ENCODE results near the gene AXDND1. TPM values are rescaled to one million over a fixed set of nuclear protein-coding genes. Genes with fewer than 3 reads are reported as not detected.

The AXDND1 gene
- total and polyA plus RNA-seq, 2 experiments from 2014 or later, result not detected

GRCh38 chr1:179327196-179327595, 38.6 kb upstream of the AXDND1 start:
- Histone ChIP-seq H3K27me3 (ENCODE audit: insufficient read depth) (no peaks in the 10 kb centered on the region), H4K20me1 (replicated peaks; ENCODE audit: insufficient read depth) (no peaks in the 10 kb centered on the region), H2AFZ (no peak overlapping the region), H3F3A (replicated peaks; ENCODE audit: low read depth) (no peaks in the 10 kb centered on the region), H3K4me2 (no peak overlapping the region), H3K27ac (ENCODE audit: low read depth) (no peak overlapping the region), H3K36me3 (ENCODE audit: insufficient read depth) (no peaks in the 10 kb centered on the region), H3K9me2 (ENCODE audit: insufficient read depth) (no peaks in the 10 kb centered on the region), H3K79me2 (replicated peaks; ENCODE audit: insufficient read depth) (no peaks in the 10 kb centered on the region), H3K4me3 (no peak overlapping the region), H3K4me1 (ENCODE audit: insufficient read depth) (peaks cover 11% of the 10 kb centered on the region)
- 0 out of 3 replicates have a peak, but pooled peaks cover 4% of the 10 kb centered on the region for H3K9me3 Mint-ChIP-seq
- DNase-seq (ENCODE audit: low spot score) (no peak), ATAC-seq (no peak)
- peaks cover 10% of the 10 kb centered on the region for H3K4me1 Mint-ChIP-seq
- H3K27ac Mint-ChIP-seq, result no peak overlapping the region
- no peaks in the 10 kb centered on the region; the same call in 2 of the 3 replicates for H3K36me3 Mint-ChIP-seq (ENCODE audit: low read depth)
- no peaks in the 10 kb centered on the region for H3K27me3 Mint-ChIP-seq (ENCODE audit: insufficient read depth, low read depth, poor library complexity)
- H3K4me3 Mint-ChIP-seq, result no peak overlapping the region
- no peak for TF ChIP-seq ZNF462 (CRISPR knock-in tag; IDR thresholded peaks at IDR 0.05)
- TF ChIP-seq EZH2 (IDR thresholded peaks at IDR 0.05; ENCODE audit: low read depth, unreplicated experiment), result no peak
- no peak for TF ChIP-seq NANOG (IDR thresholded peaks at IDR 0.05; ENCODE audit: borderline replicate concordance)
- no peak for TF ChIP-seq ZNF114 (CRISPR knock-in tag; IDR thresholded peaks at IDR 0.05)
- no peak for TF ChIP-seq CTCF (conservative IDR thresholded peaks at IDR 0.05; ENCODE audit: low read depth in 2 of 2)
- TF ChIP-seq CREB1 (CRISPR knock-in tag; IDR thresholded peaks at IDR 0.05; ENCODE audit: low read depth), result no peak

All from GM23338 (cell line).